ENCODE data around the gene ZNF132.
"Not testable (repeated sequence)": the region's sequence is repeated elsewhere in the genome, so short reads cannot be mapped to it uniquely, and the experiment has no call there.

The ZNF132 gene

DNA sequence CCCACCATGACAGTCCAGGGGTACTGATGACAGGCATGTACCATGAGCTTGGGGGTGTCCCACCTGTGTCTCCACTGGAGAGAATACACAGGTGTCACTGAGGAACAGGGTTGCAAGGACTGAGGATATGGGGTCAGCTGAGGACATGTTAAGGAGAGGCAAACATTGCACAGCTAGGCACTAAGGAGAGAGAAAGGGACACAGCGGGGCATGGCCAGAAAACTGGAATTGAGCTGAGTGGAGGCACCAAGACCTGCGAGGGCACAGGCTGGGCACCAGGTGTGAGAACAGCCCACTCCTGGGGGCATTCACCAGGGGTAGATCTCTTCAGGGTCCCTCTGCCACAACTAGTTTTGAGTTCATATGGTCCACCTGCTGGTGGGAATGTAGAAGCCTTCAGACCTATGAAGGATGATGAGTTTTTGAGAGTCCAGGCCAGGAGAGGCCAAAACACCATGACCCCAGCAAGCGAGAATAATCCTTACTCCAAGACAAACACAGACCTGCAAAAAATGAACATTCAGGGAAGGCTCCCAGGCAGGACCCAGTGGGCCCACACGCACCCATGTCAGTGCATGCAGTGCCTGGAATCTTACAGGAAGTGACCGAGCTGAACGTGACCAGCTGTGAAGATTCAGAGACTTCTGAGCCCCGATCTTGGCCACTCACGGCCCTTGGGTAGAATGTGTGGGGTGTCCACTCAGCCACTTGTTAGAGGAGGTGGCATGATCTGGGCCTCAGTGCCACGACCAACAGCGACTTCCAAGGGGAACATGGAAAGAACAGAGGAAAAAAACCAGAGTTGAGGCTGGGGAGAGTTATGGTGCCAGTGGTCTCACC, 32.9 kb downstream of the ZNF132 start:
- no peak for DNase-seq (ENCODE audit: low read depth)

GRCh38 chr19:58403920-58404478, 36.0 kb downstream of the ZNF132 start:
- DNase-seq (ENCODE audit: low read depth) = not testable (repeated sequence)

DNA sequence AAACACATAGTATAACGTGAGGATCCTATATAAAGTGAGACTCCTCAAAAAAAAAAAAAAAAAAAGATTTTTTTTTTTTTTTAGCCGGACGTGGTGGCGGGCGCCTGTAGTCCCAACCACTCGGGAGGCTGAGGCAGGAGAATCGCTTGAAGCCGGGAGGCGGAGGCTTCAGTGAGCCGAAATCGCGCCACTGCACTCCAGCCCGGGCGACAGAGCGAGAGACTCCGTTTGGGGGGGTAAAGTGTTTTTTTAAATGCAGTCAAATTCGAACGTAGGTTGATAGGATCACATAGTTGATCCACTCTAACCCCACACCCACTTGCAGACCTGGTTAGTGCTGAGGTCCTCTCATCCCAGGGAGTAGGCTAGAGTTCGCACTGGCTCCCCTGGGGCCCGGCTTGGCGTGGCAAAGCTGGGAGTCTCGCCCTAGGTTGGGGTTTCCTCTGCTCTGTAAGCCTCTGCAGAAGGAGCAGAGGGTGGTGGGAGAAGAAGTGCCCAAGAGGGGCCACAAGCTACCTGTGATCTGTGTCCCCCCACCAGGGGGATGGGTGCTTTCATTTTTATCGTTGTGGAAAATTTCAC, 38.0 kb downstream of the ZNF132 start:
- DNase-seq (ENCODE audit: low read depth) = no peak

DNA sequence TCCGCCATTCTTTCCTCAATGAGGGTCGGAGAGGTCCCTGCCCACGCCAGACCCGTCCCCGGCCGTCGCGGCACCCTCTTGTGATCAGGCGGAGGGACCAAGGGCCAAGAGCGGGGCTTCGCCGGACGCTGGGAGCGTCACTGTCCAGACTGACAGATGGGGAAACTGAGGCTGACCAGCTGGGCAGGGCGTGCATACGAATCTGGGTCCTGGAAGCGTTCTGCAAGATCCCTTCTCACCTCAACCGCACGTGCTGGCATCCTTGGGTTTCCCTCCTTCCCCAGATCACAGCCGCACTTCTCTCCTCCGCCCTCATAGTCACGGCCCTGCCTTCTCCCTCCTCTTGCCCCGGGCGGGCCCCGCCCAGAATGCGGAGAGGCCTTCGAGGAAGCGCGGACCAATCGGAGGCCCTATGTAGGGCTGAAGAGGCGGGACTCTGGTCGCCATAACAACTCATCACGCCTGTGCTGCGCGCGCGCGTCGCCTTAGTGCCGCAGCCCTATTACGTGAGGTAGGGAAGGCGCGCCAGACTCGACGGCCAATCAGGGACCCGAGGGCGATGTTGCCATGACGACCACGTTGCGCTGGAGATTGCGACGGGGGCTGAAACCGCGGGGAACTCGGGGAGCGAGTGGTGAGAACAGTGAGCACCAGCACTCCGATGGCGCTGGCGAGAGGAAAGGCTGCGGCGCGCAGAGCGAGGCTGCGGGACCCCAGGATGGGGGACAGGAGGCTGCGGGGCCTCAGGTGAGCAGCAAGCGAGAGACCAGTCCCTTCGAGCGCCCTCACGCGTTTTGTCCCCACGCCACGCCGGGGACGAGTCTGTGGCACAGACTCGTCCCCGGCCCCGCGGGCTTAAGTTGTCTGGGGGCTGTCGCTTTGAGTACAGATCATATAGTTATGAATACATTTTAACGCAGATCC, 38.8 kb downstream of the ZNF132 start:
- peak; percentile 99 for DNase-seq (ENCODE audit: low read depth)

GRCh38 chr19:58400316-58400915, 39.5 kb downstream of the ZNF132 start:
- no peak for DNase-seq (ENCODE audit: low read depth)

DNA sequence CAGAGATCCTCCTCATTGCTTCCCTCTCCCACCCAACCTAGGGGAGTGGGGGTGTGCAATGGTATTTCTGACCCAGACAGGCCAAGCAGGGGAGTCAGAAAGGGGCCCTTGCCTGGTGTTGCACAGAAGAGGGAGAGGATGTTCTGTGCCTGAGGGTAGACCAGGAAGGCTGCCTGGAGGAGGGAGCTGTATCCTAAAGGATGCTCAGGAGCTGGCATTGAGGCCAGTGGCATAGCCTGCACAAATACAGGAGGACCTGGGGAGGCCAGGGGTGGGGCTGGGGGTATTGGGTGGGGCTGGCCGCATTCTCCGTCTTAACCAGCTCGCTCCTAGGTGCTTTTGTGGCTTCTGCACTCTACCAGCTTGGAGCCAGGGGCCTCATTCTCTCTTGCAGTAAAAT, 40.0 kb downstream of the ZNF132 start:
- no peak for DNase-seq (ENCODE audit: low read depth)

DNA sequence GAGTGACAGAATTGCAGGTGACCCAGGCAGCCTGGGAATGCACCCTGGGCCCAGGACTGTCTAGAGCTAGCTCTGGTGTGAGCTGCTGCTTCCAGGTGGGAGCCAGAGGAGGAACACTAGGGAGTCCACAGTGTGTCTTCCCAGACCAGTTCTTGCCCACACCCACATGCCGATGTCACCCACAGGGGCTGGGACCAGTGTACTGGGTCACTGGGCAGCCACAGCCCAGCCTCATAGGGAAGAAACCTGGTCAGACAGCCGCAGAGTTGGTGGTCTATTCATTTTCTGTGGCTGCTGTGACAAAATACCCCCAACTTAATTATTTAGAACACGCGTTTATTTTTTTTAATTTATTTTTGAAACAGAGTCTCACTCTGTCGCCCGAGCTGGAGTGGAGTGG, 41.4 kb downstream of the ZNF132 start:
- DNase-seq (ENCODE audit: low read depth) = no peak

- DNase-seq (ENCODE audit: low read depth) = no peak
Observed at GRCh38 chr19:58398087-58398486, 41.9 kb downstream of the ZNF132 start.

- DNase-seq (ENCODE audit: low read depth) = no peak
Observed at GRCh38 chr19:58397533-58398037, 42.4 kb downstream of the ZNF132 start.

DNA sequence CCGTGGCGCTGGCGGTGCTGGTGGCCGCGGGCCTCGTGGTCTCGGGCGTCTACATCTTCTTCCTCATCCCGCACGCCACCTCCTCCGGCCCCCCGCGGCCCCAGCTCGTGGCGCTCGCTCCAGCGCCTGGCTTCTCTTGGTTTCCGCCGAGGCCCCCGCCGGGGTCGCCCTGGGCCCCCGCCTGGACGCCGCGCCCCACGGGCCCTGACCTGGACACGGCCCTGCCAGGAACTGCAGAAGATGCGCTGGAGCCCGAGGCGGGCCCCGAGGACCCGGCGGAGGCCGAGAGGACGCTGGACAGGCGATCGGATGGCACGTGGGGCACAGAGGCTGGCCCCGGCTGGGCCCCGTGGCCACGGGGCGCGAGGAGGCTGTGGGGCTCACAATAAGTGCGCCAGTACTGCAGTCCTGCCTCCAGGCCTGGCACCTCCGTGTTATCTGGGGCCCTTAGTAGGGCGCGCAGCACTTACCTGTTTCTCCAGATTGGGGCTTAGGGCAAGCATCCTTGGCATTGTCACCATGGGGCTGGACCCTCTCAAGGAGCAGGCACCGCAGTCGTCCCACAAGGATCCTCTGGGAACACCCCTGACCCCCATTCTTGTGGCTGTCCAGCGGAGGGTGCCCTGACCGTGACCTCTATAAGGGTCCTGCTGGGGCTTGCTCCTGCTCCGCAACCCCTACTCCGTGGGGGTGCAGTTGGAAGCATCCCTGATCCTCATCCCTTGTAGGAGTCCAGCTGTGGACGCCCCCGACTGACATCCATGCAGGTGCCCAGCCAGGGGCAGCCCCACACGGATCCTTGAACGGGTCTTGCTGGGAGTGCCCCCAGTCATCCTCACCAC, 43.0 kb downstream of the ZNF132 start:
- no peak for DNase-seq (ENCODE audit: low read depth)

DNA sequence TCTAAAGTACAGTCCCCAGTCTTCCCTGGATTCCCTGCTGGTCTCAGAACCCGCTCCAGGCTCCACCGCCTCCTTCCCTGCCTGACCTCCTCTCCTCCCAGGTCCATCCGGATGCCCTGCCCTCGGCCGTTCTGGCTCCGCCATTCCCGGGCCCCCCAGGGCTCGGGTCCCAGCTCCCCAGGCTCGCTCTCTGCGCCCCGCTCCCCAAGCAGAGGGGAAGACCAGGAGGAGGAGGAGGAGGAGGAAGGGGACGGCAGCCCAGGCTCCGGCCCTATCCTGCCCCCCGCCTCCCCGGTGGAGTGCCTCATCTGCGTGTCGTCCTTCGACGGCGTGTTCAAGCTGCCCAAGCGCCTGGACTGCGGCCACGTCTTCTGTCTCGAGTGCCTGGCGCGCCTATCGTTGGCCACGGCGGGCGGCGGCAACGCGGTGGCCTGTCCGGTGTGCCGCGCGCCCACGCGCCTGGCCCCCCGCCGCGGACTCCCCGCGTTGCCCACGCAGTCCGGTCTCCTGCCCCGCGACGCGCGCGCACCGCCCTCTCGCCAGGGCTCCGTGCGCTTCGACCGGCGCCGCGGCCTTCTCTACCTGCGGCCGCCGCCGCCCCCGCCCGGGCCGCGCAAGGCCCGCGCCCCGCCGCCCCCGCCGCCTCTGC, 43.9 kb downstream of the ZNF132 start:
- DNase-seq (ENCODE audit: low read depth) = no peak

- DNase-seq (ENCODE audit: low read depth) = no peak
Observed at GRCh38 chr19:58395220-58395978, 44.6 kb downstream of the ZNF132 start, which contains the start of gene RNF225. Gene RNF225 (plus strand): TSS chr19:58395656. CDS start chr19:58396090, 434 bp downstream.

GRCh38 chr19:58394821-58395219, 45.1 kb downstream of the ZNF132 start:
- DNase-seq (ENCODE audit: low read depth) = no peak

- DNase-seq (ENCODE audit: low read depth) = no peak
Observed at GRCh38 chr19:58393725-58394033, 46.3 kb downstream of the ZNF132 start.

GRCh38 chr19:58392945-58393724, 46.8 kb downstream of the ZNF132 start:
- no peak for DNase-seq (ENCODE audit: low read depth)

DNA sequence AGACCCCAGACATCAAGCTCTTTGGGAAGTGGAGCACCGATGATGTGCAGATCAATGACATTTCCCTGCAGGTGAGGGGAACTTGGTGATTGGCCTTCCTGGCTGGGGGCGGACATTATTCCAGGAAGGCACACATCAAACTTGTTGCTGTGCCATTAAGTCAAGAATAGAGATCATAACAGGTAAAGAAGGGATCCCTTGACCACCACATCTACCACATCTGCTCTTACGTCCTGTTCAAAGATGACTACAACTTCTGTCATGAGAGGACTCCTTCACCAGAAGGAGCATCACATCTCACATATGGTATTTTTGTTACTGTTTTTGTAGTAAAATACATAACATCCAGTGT, 51.8 kb downstream of the ZNF132 start:
- no peak for DNase-seq (ENCODE audit: low read depth)

- no peak for DNase-seq (ENCODE audit: low read depth)
Observed at GRCh38 chr19:58387338-58388174, 52.4 kb downstream of the ZNF132 start.
